Right atrium auricular region (tissue), 2 donors: Measurements from ENCODE around the gene CYP46A1. TPM values are rescaled to one million over a fixed set of nuclear protein-coding genes. Genes with fewer than 3 reads are reported as not detected.
"Not testable (repeated sequence)": the region's sequence is repeated elsewhere in the genome, so short reads cannot be mapped to it uniquely, and the experiment has no call there.

Experiments used
- DNase-seq: peaks from one replicate; pipeline ENCODE4 v3.0.0-alpha.2; 2019; ENCODE audit warnings: low spot score
- H3K27ac ChIP-seq, 2 donors: fragments of 200-600 bp; sonication (generic); 1 replicate in 1 of 2; 2 replicates in 1 of 2; pipeline ENCODE4 v1.5.1; 2016 to 2019
- H3K27me3 ChIP-seq, 2 donors: fragments of 200-600 bp; sonication (generic); one replicate each; pipeline versions ENCODE4 v1.5.1 to v1.6.0; 2017 to 2019
- H3K36me3 ChIP-seq: fragments of 200-600 bp; sonication (generic); one replicate; pipeline ENCODE4 v1.5.1; 2016
- H3K4me1 ChIP-seq, 2 donors: fragments of 200-600 bp; sonication (generic); one replicate each; pipeline versions ENCODE4 v1.5.1 to v1.6.0; 2017 to 2019
- H3K4me3 ChIP-seq, 2 donors: fragments of 200-600 bp; sonication (generic); 1 replicate in 1 of 2; 2 replicates in 1 of 2; pipeline ENCODE4 v1.5.1; 2017 to 2019; ENCODE audit warnings: mild to moderate bottlenecking in 1 of 2, moderate library complexity in 1 of 2
- H3K9me3 ChIP-seq, 2 donors: fragments of 200-600 bp; sonication (generic); one replicate each; pipeline ENCODE4 v1.5.1; 2019
- total RNA-seq, 2 donors: library from RNA; depleted of rRNA; stranded (reverse); fragments of >200 nt; gene quantifications; one replicate each; pipeline ENCODE4 v1.1.0, GENCODE V29; 2016
- TF ChIP-seq, protein P1 (sequence below), 2 donors: fragments of 200-600 bp; sonication (generic); IDR thresholded peaks; one replicate each; pipeline ENCODE4 v1.5.1; 2019; ENCODE audit warnings: antibody characterized with exemption in 2 of 2

Gene CYP46A1
- total RNA-seq, result 1 to 10 TPM; 1.4 to 6.9 TPM

DNA sequence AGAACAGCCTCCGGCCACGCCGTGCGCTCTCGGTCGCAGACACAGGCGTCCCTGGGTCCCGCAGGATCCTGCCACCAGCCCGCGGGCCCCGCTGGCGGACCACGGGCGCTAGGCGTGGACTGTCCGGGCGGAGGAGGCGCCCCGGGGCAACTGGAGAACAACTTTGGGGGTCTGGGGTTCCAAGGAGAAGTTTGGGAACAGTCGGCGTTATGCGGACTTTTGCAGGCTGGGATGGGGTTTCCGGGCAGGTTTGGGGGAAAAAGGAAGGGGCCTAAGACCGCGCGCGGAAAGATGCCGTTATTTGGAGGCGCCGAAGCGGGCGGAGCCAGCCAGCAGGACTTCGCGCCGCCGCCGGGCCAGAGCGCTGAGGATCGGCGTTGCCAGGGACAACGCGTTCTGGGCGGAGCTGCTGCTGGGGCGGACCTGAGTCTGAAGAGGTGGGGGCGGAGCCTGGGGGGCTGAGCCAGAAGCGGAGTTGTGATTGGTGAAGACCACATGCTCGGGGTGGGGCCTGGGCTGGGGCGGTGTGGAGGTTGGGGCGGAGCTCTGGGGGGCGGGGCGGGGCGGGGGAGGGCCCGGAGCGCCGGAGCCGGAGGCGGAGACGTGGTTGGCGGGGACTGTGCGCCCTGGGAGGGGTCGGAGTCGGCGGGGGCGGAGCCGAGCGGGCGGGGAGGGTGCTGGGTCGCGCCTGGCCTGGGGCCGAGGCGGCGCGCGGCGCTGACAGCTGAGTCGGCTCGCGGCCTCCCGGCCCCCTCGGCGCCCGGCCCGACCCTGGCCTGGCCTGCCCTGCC lies at the start of gene CYP46A1:
Gene CYP46A1 (plus strand): TSS at position 680 of the 791 bp plus-strand sequence. CDS start 120 bp downstream, outside the sequence.
- H3K4me3 ChIP-seq, result peak within 1 kb of the TSS; percentile 68 to 86
- DNase-seq, result peak; percentile 99
- no peaks in the 10 kb centered on the region for H3K9me3 ChIP-seq
- no peaks in the 10 kb centered on the region for H3K27me3 ChIP-seq
- no peaks in the 10 kb centered on the region for H3K36me3 ChIP-seq
- TF ChIP-seq, protein P1, sequence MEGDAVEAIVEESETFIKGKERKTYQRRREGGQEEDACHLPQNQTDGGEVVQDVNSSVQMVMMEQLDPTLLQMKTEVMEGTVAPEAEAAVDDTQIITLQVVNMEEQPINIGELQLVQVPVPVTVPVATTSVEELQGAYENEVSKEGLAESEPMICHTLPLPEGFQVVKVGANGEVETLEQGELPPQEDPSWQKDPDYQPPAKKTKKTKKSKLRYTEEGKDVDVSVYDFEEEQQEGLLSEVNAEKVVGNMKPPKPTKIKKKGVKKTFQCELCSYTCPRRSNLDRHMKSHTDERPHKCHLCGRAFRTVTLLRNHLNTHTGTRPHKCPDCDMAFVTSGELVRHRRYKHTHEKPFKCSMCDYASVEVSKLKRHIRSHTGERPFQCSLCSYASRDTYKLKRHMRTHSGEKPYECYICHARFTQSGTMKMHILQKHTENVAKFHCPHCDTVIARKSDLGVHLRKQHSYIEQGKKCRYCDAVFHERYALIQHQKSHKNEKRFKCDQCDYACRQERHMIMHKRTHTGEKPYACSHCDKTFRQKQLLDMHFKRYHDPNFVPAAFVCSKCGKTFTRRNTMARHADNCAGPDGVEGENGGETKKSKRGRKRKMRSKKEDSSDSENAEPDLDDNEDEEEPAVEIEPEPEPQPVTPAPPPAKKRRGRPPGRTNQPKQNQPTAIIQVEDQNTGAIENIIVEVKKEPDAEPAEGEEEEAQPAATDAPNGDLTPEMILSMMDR (IDR thresholded peaks at IDR 0.05), result no peak
- H3K4me1 ChIP-seq, result peaks cover 0 to 16% of the 10 kb centered on the region in 2 donors
- peak within 1 kb of the TSS; percentile 84 to 86 for H3K27ac ChIP-seq

DNA sequence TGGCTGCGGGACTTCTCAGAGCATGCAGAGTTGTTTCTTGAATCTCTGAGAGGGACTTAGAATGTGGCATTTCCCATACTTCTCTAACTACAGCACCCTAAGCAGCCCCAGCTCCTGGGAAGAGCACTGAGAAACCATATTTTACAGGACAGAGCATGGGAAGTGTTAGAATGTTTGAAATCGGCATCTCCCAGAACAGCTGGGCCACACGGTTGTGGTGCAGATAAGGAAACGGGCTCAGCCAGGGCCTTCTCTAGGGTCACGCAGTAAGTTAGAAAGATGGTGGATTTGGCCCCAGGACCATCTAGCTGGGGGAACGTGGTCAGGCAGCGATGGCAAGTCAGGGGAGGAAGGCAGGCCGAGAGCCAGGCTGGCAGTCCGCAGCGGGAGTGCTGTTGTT lies 49.7 kb upstream of the CYP46A1 start:
- H3K27me3 ChIP-seq, result no peaks in the 10 kb centered on the region
- H3K4me3 ChIP-seq, result no peak overlapping the region
- H3K27ac ChIP-seq, result no peak overlapping the region
- no peak for DNase-seq
- TF ChIP-seq, protein P1 (IDR thresholded peaks at IDR 0.05), result no peak
- no peaks in the 10 kb centered on the region for H3K36me3 ChIP-seq
- H3K4me1 ChIP-seq, result no peaks in the 10 kb centered on the region
- H3K9me3 ChIP-seq, result no peaks in the 10 kb centered on the region

DNA sequence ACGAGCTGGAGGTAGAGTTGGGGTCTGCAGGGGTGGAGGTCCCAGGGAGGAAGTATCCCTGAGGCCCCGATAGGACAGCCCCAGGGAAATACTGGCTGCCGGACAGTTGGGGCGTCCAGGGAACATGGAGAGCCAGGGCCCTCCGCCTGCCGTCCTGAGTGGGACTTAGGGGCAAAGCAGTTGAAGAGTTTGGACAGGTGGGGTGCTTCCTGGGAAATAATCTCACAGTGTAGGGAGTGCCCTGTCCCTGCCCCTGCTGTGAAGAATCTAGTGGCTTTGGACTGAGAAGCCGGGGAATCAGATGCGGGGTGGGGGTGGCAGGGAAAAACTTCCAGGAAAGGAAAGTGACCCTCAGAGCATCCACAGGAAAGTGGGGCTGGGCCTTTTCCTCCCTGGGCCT lies 49.0 kb upstream of the CYP46A1 start:
- no peak for DNase-seq
- Histone ChIP-seq H3K27ac (no peak overlapping the region), H3K27me3 (no peaks in the 10 kb centered on the region), H3K4me1 (no peaks in the 10 kb centered on the region), H3K36me3 (no peaks in the 10 kb centered on the region), H3K9me3 (no peaks in the 10 kb centered on the region), H3K4me3 (no peak overlapping the region)
- TF ChIP-seq, protein P1 (IDR thresholded peaks at IDR 0.05), result no peak

DNA sequence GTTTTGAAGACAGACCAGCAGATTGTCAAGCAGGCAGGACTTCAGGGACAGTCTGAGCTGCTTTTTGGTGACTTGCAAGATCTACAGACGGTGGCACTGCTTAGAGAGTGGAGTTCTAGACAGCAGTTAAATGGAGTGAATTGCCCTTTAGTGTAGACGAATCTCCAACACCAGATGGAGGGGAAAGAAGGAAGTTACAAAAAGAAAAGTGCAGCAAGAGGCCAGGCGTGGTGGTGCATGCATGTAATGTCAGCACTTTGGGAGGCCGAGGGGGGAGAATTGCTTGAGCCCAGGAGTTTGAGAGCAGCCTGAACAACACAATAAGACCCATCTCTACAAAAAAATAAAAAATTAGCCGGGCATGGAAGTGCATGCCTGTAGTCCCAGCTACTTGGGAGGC lies 47.6 kb upstream of the CYP46A1 start:
- no peak overlapping the region for H3K4me3 ChIP-seq
- no peak overlapping the region for H3K27ac ChIP-seq
- H3K9me3 ChIP-seq, result no peaks in the 10 kb centered on the region
- TF ChIP-seq, protein P1 (IDR thresholded peaks at IDR 0.05), result no peak
- no peak for DNase-seq
- no peaks in the 10 kb centered on the region for H3K4me1 ChIP-seq
- H3K27me3 ChIP-seq, result no peaks in the 10 kb centered on the region
- H3K36me3 ChIP-seq, result no peaks in the 10 kb centered on the region

DNA sequence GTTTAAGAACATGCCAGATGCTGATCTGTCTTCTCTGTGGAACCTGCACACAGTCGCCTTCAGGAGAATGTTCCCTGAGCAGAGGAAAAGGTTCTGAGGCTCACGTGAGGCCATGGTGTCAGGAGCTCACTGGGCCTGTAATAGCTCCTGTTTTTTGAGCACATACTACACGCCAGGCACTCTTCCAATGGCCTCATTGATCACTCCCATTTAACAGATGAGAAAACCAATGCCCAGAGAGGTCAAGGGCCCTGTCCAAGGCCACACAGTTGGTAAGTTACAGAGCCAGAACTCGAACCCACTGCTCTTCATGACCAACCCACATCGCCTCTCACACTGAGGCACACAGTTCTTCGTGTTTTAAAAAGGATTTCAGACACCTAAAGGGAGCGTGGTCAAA lies 46.5 kb upstream of the CYP46A1 start:
- TF ChIP-seq, protein P1 (IDR thresholded peaks at IDR 0.05), result no peak
- DNase-seq, result no peak

DNA sequence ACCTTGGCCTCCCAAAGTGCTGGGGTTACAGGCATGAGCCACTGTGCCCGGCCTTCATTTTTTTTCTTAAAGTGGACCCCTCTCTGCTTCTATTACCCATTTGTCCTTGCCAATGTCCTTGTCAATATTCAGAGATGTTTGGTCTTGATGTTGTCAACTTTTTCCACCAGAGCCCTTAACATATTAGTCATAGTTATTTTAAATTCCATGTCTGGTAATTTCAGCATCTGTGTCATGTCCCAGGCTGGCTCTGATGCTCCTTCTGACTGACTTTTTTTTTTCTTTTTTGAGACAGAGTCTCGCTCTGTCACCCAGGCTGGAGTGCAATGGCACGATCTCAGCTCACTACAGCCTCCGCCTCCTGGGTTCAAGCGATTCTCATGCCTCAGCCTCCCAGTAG lies 41.3 kb upstream of the CYP46A1 start:
- not testable (repeated sequence) for DNase-seq, H3K36me3 ChIP-seq, H3K4me3 ChIP-seq, H3K27ac ChIP-seq, H3K27me3 ChIP-seq, H3K9me3 ChIP-seq
- peaks cover 0 to 14% of the 10 kb centered on the region in 2 donors for H3K4me1 ChIP-seq

More for the DNA sequence above, 46.5 kb upstream of the CYP46A1 start:
- Histone ChIP-seq H3K9me3 (no peaks in the 10 kb centered on the region), H3K36me3 (no peaks in the 10 kb centered on the region), H3K27me3 (no peaks in the 10 kb centered on the region), H3K4me3 (no peak overlapping the region), H3K4me1 (no peaks in the 10 kb centered on the region), H3K27ac (no peak overlapping the region)
